SK-N-SH treated with all-trans-retinoic acid at 6 μM for 48 hours (cell line): ENCODE measurements around the gene NRN1.

ENCODE experiments used
- ESRRG ChIP-seq: fragments of 250-450 bp; sonication (Bioruptor Pico); IDR thresholded peaks from 2 replicates; pipeline ENCODE4 v1.6.1; 2021; ENCODE audit warnings: mild to moderate bottlenecking
- ISL1 ChIP-seq: fragments of 250-450 bp; sonication (Bioruptor Pico); IDR thresholded peaks from 2 replicates; pipeline ENCODE4 v2.1.2; 2022; ENCODE audit warnings: mild to moderate bottlenecking, moderate library complexity
- ZNF8 ChIP-seq: fragments of 450-650 bp; formaldehyde crosslinking; IDR thresholded peaks from 2 replicates; pipeline ENCODE4 v1.5.0; 2020; ENCODE audit warnings: mild to moderate bottlenecking, moderate library complexity
- TF ChIP-seq, protein P1 (sequence below): fragments of 250-450 bp; sonication (Bioruptor Pico); IDR thresholded peaks from 2 replicates; pipeline ENCODE4 v1.8.0; 2020; ENCODE audit warnings: mild to moderate bottlenecking, moderate library complexity, borderline replicate concordance

DNA sequence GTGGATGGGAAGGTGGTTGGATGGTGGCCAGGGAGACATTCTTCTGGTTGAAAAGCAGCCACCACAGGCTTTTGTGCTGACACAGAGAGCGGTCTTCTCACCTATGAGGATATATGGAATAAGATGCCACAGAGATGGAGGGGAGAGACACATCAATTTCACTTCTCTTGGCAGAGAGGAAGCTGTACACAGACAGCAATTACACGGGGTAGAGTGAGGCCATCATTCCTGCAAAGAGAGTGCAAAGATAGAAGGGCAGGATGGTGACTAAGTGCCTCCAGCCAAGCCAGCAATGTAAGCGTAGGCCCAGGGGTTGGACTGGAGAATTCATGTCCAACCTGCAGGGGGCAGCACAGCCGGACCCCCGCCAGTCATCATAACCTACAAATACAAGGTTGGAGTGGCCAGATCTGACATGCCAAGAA is 56.4 kb downstream of the NRN1 start:
- TF ChIP-seq, protein P1, sequence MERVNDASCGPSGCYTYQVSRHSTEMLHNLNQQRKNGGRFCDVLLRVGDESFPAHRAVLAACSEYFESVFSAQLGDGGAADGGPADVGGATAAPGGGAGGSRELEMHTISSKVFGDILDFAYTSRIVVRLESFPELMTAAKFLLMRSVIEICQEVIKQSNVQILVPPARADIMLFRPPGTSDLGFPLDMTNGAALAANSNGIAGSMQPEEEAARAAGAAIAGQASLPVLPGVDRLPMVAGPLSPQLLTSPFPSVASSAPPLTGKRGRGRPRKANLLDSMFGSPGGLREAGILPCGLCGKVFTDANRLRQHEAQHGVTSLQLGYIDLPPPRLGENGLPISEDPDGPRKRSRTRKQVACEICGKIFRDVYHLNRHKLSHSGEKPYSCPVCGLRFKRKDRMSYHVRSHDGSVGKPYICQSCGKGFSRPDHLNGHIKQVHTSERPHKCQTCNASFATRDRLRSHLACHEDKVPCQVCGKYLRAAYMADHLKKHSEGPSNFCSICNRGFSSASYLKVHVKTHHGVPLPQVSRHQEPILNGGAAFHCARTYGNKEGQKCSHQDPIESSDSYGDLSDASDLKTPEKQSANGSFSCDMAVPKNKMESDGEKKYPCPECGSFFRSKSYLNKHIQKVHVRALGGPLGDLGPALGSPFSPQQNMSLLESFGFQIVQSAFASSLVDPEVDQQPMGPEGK (CRISPR knock-in tag), result no peak
- TF ChIP-seq ZNF8 (CRISPR knock-in tag) (no peak), ISL1 (CRISPR knock-in tag) (no peak), ESRRG (CRISPR knock-in tag) (no peak)
